ENCODE results near the gene RIC1. TPM values are rescaled to one million over a fixed set of nuclear protein-coding genes. Genes with fewer than 3 reads are reported as not detected.
"Not testable (repeated sequence)": the region's sequence is repeated elsewhere in the genome, so short reads cannot be mapped to it uniquely, and the experiment has no call there.

The RIC1 gene
- total RNA-seq (2014; rRNA removed; shearing (Covaris generic); ENCODE audit: low replicate concordance), result 85.4 and 86.8 TPM in 2 replicates

- peak within 1 kb of the TSS; percentile 99 for H3K27ac ChIP-seq (ENCODE audit: low read length)
- peak; percentile 97 for DNase-seq
- no peak within 1 kb of the TSS for H2AFZ ChIP-seq (ENCODE audit: low read length)
- peaks cover 9% of the 10 kb centered on the region for H4K20me1 ChIP-seq (ENCODE audit: insufficient read depth, low read depth, low read length)
- peaks cover 12% of the 10 kb centered on the region for H3K36me3 ChIP-seq (ENCODE audit: insufficient read depth, low read length)
- peaks cover 68% of the 10 kb centered on the region for H3K4me1 ChIP-seq (ENCODE audit: low read length)
- no peaks in the 10 kb centered on the region for H3K27me3 ChIP-seq (ENCODE audit: low read length)
- peak within 1 kb of the TSS; percentile 79 for H3K4me2 ChIP-seq (ENCODE audit: low read depth, low read length, poor library complexity, severe bottlenecking)
- peak within 1 kb of the TSS; percentile 87 for H3K4me3 ChIP-seq (ENCODE audit: low read length)
- H3K9ac ChIP-seq (ENCODE audit: low read length), result peak within 1 kb of the TSS; percentile 99
- H3K9me3 ChIP-seq (ENCODE audit: low read length), result peaks cover under 1% of the 10 kb centered on the region; the same call in 1 of the 2 replicates
- no peaks in the 10 kb centered on the region for H3K9me2 ChIP-seq (replicated peaks; ENCODE audit: insufficient read depth, low read length)
- H3K79me2 ChIP-seq (ENCODE audit: low read length), result peaks cover 94% of the 10 kb centered on the region
Observed at GRCh38 chr9:5628530-5629311, at the start of gene RIC1. Gene RIC1 (plus strand): TSS chr9:5629107. CDS start chr9:5629310, 203 bp downstream.

- Histone ChIP-seq H3K4me2 (ENCODE audit: low read depth, low read length, poor library complexity, severe bottlenecking) (no peak overlapping the region), H3K4me3 (ENCODE audit: low read length) (no peak overlapping the region), H4K20me1 (ENCODE audit: insufficient read depth, low read depth, low read length) (no peaks in the 10 kb centered on the region), H3K4me1 (ENCODE audit: low read length) (peaks cover 18% of the 10 kb centered on the region), H3K27me3 (ENCODE audit: low read length) (no peaks in the 10 kb centered on the region), H3K9me3 (ENCODE audit: low read length) (no peaks in the 10 kb centered on the region), H3K9me2 (replicated peaks; ENCODE audit: insufficient read depth, low read length) (no peaks in the 10 kb centered on the region), H3K27ac (ENCODE audit: low read length) (no peak overlapping the region), H3K79me2 (ENCODE audit: low read length) (peaks cover 91% of the 10 kb centered on the region), H2AFZ (ENCODE audit: low read length) (no peak overlapping the region), H3K9ac (ENCODE audit: low read length) (no peak overlapping the region), H3K36me3 (ENCODE audit: insufficient read depth, low read length) (peaks cover 32% of the 10 kb centered on the region)
- DNase-seq, result no peak
Observed at GRCh38 chr9:5579881-5580280, 49.0 kb upstream of the RIC1 start.

- H2AFZ ChIP-seq (ENCODE audit: low read length), result no peak overlapping the region
- H3K27ac ChIP-seq (ENCODE audit: low read length), result no peak overlapping the region
- H3K79me2 ChIP-seq (ENCODE audit: low read length), result peaks cover 90% of the 10 kb centered on the region
- H3K4me2 ChIP-seq (ENCODE audit: low read depth, low read length, poor library complexity, severe bottlenecking), result no peak overlapping the region
- no peak overlapping the region for H3K9ac ChIP-seq (ENCODE audit: low read length)
- no peaks in the 10 kb centered on the region for H4K20me1 ChIP-seq (ENCODE audit: insufficient read depth, low read depth, low read length)
- H3K4me3 ChIP-seq (ENCODE audit: low read length), result no peak overlapping the region
- H3K27me3 ChIP-seq (ENCODE audit: low read length), result no peaks in the 10 kb centered on the region
- H3K4me1 ChIP-seq (ENCODE audit: low read length), result peaks cover 18% of the 10 kb centered on the region
- no peaks in the 10 kb centered on the region for H3K9me3 ChIP-seq (ENCODE audit: low read length)
- H3K9me2 ChIP-seq (replicated peaks; ENCODE audit: insufficient read depth, low read length), result no peaks in the 10 kb centered on the region
- peaks cover 25% of the 10 kb centered on the region for H3K36me3 ChIP-seq (ENCODE audit: insufficient read depth, low read length)
- no peak for DNase-seq
Observed at GRCh38 chr9:5580650-5581049, 48.3 kb upstream of the RIC1 start.

- not testable (repeated sequence) for DNase-seq; H3K27ac ChIP-seq (ENCODE audit: low read length)
Observed at GRCh38 chr9:5581706-5582105, 47.2 kb upstream of the RIC1 start.

GRCh38 chr9:5582835-5583195 is 46.1 kb upstream of the RIC1 start:
- no peaks in the 10 kb centered on the region for H3K9me2 ChIP-seq (replicated peaks; ENCODE audit: insufficient read depth, low read length)
- peaks cover 18% of the 10 kb centered on the region for H3K4me1 ChIP-seq (ENCODE audit: low read length)
- H3K4me2 ChIP-seq (ENCODE audit: low read depth, low read length, poor library complexity, severe bottlenecking), result peak overlapping the region; percentile 20
- 0 out of 2 replicates have a peak overlapping the region, but pooled peaks have one; percentile 2 for H3K9ac ChIP-seq (ENCODE audit: low read length)
- H3K9me3 ChIP-seq (ENCODE audit: low read length), result no peaks in the 10 kb centered on the region
- no peaks in the 10 kb centered on the region for H3K27me3 ChIP-seq (ENCODE audit: low read length)
- H2AFZ ChIP-seq (ENCODE audit: low read length), result no peak overlapping the region
- peak overlapping the region; percentile 34 for H3K27ac ChIP-seq (ENCODE audit: low read length)
- H3K36me3 ChIP-seq (ENCODE audit: insufficient read depth, low read length), result peaks cover 12% of the 10 kb centered on the region
- H3K4me3 ChIP-seq (ENCODE audit: low read length), result no peak overlapping the region
- peaks cover 94% of the 10 kb centered on the region for H3K79me2 ChIP-seq (ENCODE audit: low read length)
- no peaks in the 10 kb centered on the region for H4K20me1 ChIP-seq (ENCODE audit: insufficient read depth, low read depth, low read length)
- DNase-seq, result peak; percentile 57

More at GRCh38 chr9:5581706-5582105, 47.2 kb upstream of the RIC1 start:
- not testable (repeated sequence) for H3K27me3 ChIP-seq (ENCODE audit: low read length); H3K9ac ChIP-seq (ENCODE audit: low read length); H4K20me1 ChIP-seq (ENCODE audit: insufficient read depth, low read depth, low read length); H3K9me3 ChIP-seq (ENCODE audit: low read length); H3K9me2 ChIP-seq (replicated peaks; ENCODE audit: insufficient read depth, low read length); H3K4me2 ChIP-seq (ENCODE audit: low read depth, low read length, poor library complexity, severe bottlenecking); H3K4me3 ChIP-seq (ENCODE audit: low read length); H2AFZ ChIP-seq (ENCODE audit: low read length)
- Histone ChIP-seq H3K36me3 (ENCODE audit: insufficient read depth, low read length) (peaks cover 23% of the 10 kb centered on the region), H3K79me2 (ENCODE audit: low read length) (peaks cover 94% of the 10 kb centered on the region), H3K4me1 (ENCODE audit: low read length) (peaks cover 18% of the 10 kb centered on the region)

- Histone ChIP-seq H3K27ac (ENCODE audit: low read length) (no peak overlapping the region), H3K79me2 (ENCODE audit: low read length) (peaks cover 97% of the 10 kb centered on the region), H3K36me3 (ENCODE audit: insufficient read depth, low read length) (peaks cover 4% of the 10 kb centered on the region; the same call in 1 of the 2 replicates), H3K4me2 (ENCODE audit: low read depth, low read length, poor library complexity, severe bottlenecking) (no peak overlapping the region), H4K20me1 (ENCODE audit: insufficient read depth, low read depth, low read length) (no peaks in the 10 kb centered on the region), H3K9ac (ENCODE audit: low read length) (no peak overlapping the region), H3K4me1 (ENCODE audit: low read length) (peaks cover 26% of the 10 kb centered on the region), H3K9me2 (replicated peaks; ENCODE audit: insufficient read depth, low read length) (no peaks in the 10 kb centered on the region), H3K27me3 (ENCODE audit: low read length) (no peaks in the 10 kb centered on the region), H3K4me3 (ENCODE audit: low read length) (no peak overlapping the region), H2AFZ (ENCODE audit: low read length) (no peak overlapping the region), H3K9me3 (ENCODE audit: low read length) (no peaks in the 10 kb centered on the region)
- no peak for DNase-seq
Observed at GRCh38 chr9:5586391-5586802, 42.5 kb upstream of the RIC1 start.

- no peaks in the 10 kb centered on the region for H3K27me3 ChIP-seq (ENCODE audit: low read length)
- H3K4me2 ChIP-seq (ENCODE audit: low read depth, low read length, poor library complexity, severe bottlenecking), result no peak overlapping the region
- no peak overlapping the region for H3K27ac ChIP-seq (ENCODE audit: low read length)
- no peaks in the 10 kb centered on the region for H3K9me2 ChIP-seq (replicated peaks; ENCODE audit: insufficient read depth, low read length)
- no peaks in the 10 kb centered on the region for H3K9me3 ChIP-seq (ENCODE audit: low read length)
- peaks cover 97% of the 10 kb centered on the region for H3K79me2 ChIP-seq (ENCODE audit: low read length)
- H2AFZ ChIP-seq (ENCODE audit: low read length), result no peak overlapping the region
- H4K20me1 ChIP-seq (ENCODE audit: insufficient read depth, low read depth, low read length), result no peaks in the 10 kb centered on the region
- no peak for DNase-seq
- H3K9ac ChIP-seq (ENCODE audit: low read length), result no peak overlapping the region
- peaks cover 32% of the 10 kb centered on the region for H3K4me1 ChIP-seq (ENCODE audit: low read length)
- peaks cover 4% of the 10 kb centered on the region; the same call in 1 of the 2 replicates for H3K36me3 ChIP-seq (ENCODE audit: insufficient read depth, low read length)
- no peak overlapping the region for H3K4me3 ChIP-seq (ENCODE audit: low read length)
Observed at GRCh38 chr9:5587024-5587423, 41.9 kb upstream of the RIC1 start.

- Histone ChIP-seq H3K9me3 (ENCODE audit: low read length) (no peaks in the 10 kb centered on the region), H3K36me3 (ENCODE audit: insufficient read depth, low read length) (peaks cover 9% of the 10 kb centered on the region; the same call in 1 of the 2 replicates), H3K4me1 (ENCODE audit: low read length) (peaks cover 67% of the 10 kb centered on the region), H4K20me1 (ENCODE audit: insufficient read depth, low read depth, low read length) (no peaks in the 10 kb centered on the region), H2AFZ (ENCODE audit: low read length) (no peak overlapping the region), H3K27ac (ENCODE audit: low read length) (no peak overlapping the region), H3K9me2 (replicated peaks; ENCODE audit: insufficient read depth, low read length) (no peaks in the 10 kb centered on the region), H3K79me2 (ENCODE audit: low read length) (peaks cover 99% of the 10 kb centered on the region), H3K27me3 (ENCODE audit: low read length) (no peaks in the 10 kb centered on the region), H3K9ac (ENCODE audit: low read length) (no peak overlapping the region), H3K4me3 (ENCODE audit: low read length) (no peak overlapping the region), H3K4me2 (ENCODE audit: low read depth, low read length, poor library complexity, severe bottlenecking) (no peak overlapping the region)
- DNase-seq, result no peak
Observed at GRCh38 chr9:5592231-5592630, 36.7 kb upstream of the RIC1 start.
